Suppressor macrophage (primary cell): ENCODE measurements around the gene SPOP.

Source experiments
- DNase-seq, 4 experiments: peaks; one replicate each; pipeline ENCODE4 v3.0.0-alpha.2; 2020 to 2022

SPOP gene

GRCh38 chr17:49583889-49584288, 94.0 kb downstream of the SPOP start:
- no peak for DNase-seq

- DNase-seq: no peak
Observed at GRCh38 chr17:49583226-49583625, 94.7 kb downstream of the SPOP start.

- DNase-seq: no peak
Observed at GRCh38 chr17:49582789-49583188, 95.1 kb downstream of the SPOP start.

DNA sequence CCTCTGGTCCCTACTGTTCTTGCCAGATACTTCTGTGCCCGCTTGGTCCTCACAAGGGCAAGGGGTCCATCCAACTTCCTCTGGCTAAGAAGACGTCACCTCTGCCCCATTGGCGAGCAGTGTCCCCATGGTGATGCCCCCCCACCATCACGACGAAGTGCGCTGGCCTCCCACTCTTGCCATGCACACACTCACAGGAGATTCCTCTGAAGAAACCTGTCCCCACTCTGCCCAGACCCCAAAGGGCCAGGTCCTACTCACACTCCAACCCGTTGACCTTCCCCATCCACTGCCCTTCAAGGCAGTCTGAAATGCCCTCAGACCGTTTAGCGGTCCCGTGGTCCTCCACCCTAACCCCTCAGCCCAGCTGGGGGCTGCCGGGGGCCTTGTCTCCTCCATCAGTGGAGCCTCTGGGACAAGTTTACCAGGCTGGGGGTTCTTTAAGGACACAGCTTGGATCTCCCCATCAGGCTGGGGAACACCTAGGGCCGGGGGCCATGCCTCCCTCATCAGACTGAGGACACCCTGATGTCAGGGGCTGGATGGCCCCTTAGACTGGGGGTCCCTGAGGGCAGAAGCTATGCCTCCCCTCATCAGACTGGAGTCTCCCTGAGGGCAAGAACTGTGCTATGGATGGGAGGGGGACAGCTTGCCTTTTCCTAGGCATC, 95.7 kb downstream of the SPOP start:
- DNase-seq: no peak

- DNase-seq: no peak
Observed at GRCh38 chr17:49581648-49581998, 96.3 kb downstream of the SPOP start.

GRCh38 chr17:49580981-49581647, 96.8 kb downstream of the SPOP start:
- DNase-seq: no peak

GRCh38 chr17:49580055-49580721, 97.7 kb downstream of the SPOP start:
- no peak for DNase-seq

DNA sequence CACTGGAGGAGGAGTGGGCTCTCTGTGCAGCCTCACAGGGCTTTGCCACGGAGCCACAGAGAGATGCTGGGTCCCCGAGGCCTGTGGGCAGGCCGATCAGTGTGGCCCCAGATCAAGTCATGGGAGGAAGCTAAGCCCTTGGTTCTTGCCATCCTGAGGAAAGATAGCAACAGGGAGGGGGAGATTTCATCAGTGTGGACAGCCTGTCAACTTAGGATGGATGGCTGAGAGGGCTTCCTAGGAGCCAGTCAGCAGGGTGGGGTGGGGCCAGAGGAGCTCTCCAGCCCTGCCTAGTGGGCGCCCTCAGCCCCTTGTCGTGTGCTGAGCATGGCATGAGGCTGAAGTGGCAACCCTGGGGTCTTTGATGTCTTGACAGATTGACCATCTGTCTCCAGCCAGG, 98.4 kb downstream of the SPOP start:
- no peak for DNase-seq

DNA sequence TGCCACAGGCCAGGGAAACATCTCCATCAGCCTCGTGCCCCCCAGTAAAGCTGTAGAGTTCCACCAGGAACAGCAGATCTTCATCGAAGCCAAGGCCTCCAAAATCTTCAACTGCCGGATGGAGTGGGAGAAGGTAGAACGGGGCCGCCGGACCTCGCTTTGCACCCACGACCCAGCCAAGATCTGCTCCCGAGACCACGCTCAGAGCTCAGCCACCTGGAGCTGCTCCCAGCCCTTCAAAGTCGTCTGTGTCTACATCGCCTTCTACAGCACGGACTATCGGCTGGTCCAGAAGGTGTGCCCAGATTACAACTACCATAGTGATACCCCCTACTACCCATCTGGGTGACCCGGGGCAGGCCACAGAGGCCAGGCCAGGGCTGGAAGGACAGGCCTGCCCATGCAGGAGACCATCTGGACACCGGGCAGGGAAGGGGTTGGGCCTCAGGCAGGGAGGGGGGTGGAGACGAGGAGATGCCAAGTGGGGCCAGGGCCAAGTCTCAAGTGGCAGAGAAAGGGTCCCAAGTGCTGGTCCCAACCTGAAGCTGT, 98.9 kb downstream of the SPOP start:
- no peak for DNase-seq

DNA sequence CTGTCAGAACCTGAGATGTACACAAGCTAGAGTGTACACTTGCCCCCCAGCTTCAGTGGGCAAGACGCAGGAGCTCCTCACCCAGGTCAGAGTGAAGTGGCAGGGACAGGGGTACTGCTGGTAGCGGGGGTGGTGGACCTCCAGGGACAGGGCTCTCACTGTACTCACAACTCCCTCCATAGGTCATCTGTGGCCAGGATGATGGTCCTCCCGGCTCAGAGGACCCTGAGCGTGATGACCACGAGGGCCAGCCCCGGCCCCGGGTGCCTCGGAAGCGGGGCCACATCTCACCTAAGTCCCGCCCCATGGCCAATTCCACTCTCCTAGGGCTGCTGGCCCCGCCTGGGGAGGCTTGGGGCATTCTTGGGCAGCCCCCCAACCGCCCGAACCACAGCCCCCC, 99.5 kb downstream of the SPOP start:
- no peak for DNase-seq

- no peak for DNase-seq
Observed at GRCh38 chr17:49577963-49578362, 99.9 kb downstream of the SPOP start.

DNA sequence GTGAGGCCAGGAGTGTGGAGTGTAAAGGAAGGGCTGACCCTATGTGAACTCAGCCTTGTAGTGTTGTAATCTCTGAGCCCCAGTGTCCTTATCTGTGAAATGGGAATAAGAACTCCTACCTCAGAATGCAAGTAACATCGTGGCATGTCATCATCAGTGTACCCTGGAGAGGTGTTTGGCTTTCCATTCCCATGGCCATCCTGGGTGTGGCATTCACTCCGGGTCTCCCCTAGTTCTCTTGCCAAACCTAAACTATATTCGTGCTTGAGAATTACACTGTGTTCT, 100.3 kb downstream of the SPOP start:
- no peak for DNase-seq

GRCh38 chr17:49576917-49577649, 100.8 kb downstream of the SPOP start:
- DNase-seq: no peak

DNA sequence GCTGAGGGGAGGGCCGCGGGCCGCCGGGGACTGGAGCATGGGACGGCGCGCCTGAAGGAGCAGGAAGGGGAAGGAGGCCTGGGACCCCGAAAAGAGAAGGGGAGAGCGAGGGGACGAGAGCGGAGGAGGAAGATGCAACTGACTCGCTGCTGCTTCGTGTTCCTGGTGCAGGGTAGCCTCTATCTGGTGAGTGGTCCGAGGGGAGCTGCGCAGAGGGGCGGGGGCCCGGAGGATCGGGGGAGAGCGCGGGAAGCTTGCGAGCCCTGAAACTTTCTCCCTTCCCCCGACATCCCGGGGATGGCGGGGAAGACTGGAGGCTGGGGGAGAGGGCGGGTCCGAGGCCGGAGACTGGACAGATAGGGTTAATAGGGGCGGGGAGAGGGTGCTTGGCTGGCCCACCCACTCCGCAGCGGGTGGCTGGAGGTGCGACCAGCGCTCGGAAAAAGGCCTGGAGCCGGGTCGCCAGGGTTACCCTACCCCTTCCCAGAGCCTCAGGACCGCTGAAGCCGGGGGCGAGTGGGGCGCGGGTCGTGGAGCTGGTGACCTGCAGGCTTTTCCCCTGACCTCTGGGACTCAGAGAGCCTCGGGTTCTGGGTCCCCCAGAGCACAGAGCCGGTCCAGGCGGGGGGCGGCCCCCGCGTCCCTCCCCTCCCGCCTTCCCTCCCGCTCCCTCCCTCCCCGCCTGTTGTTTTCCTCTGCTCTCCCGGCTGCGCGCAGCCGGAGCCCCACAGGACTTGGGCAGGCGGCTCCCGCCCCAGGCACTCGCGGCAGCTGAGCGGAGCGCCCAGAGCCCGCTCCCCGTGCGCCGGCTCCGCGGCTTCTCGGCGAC, 101.6 kb downstream of the SPOP start:
- DNase-seq: peak in 2 of 4 experiments; percentile 36 to 45

DNA sequence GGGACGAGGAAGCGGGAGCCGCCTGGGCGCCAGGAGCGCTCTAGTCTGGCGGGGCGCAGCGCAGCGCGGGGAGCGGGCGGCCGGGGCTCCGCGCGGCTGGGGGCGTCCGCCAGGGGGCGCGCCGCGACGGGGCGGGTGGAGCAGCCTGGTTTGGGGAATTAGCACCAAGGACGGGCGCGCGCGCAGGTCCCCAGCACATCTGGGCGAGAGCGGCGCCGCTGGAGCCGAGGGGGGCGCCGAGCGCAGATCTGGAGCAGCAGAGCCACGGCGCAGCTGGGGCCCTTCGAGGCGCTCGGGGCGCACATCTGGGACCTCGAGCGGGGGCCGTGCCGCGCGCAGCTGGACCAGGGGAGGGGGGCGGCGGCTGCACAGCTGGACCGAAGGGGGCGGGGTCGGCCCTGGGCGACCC, 102.2 kb downstream of the SPOP start, which contains the start of gene NXPH3:
Gene NXPH3, plus strand, starts transcription at position 193 of the 409 bp plus-strand sequence. CDS start 349 bp downstream, outside the sequence.
- peak; percentile 68 to 89 (median 81) for DNase-seq

DNA sequence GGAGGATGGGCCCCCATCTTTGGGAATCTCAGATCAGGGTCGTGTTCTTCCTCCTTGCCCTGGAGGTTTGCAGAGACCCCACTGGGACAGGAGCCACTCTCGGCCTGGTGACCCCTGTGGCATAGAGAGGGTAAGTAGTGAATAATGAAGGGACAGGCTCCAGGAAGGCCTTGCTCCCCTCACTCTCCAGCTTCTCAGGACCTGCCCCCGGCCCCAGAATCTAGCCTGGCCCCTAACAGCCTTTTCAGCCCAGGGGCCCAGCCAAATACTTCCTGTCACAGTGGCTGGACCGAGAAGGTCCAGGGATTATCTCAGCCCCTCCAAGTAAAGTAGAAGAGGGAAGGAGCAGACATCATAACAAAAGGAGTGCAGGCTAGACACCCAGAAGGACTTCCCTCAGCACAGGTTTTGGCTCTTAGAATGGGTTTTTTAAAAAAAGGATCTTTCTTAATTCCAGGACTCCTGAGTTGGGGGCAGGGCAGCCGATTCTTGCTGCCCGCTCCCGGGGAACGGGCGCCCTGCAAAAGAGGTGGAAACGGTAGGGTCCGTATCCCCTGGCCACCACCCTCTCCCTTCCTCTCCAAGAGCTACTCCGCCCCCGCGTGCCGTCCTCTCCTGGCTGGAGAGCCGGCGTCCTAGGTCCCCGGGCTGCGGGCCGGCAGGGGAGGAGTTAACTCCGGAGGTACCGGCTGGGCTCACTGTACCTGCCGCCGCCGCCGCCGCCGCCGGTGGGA, 102.8 kb downstream of the SPOP start:
- DNase-seq: no peak

DNA sequence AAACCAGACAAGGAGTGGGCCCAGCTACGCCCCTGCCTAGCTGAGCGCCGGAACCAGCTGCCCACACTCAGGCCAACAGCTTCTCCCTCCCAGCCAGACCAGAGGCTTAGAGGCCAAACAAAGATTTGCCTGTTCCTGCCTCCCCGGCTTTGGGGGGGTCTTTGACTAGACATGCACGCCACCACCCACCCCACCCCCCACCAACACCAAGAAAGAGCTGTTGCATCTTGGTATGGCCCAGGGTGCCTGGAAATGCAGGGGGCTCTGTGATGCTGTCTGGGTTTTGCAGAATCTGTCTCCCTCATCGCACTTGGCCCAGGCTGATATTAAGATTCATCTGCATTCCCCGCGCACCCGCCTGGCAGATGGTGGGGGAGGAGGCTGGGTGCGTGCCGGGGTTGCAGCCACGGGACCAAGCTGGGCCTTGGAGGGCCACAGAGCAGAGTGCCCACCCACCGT, 103.5 kb downstream of the SPOP start:
- DNase-seq: no peak

- DNase-seq: no peak
Observed at GRCh38 chr17:49573510-49574322, 104.2 kb downstream of the SPOP start.

GRCh38 chr17:49572806-49573420, 105.0 kb downstream of the SPOP start:
- DNase-seq: no peak

- DNase-seq: no peak
Observed at GRCh38 chr17:49572226-49572625, 105.7 kb downstream of the SPOP start.
